ENCODE results near the gene CACTIN. TPM values are rescaled to one million over a fixed set of nuclear protein-coding genes. Genes with fewer than 3 reads are reported as not detected.

CACTIN gene
- total RNA-seq, 4 donors from 2014 or later, result 20.3 to 34.2 (median 28.6) TPM

GRCh38 chr19:3642296-3642695 is 15.7 kb upstream of the CACTIN start:
- no peaks in the 10 kb centered on the region for H3K27me3 ChIP-seq
- peaks cover 0 to 100% of the 10 kb centered on the region in 2 donors for H3K36me3 ChIP-seq
- H3K27ac ChIP-seq, result no peak overlapping the region
- peaks cover 0 to 16% (median 0%) of the 10 kb centered on the region in 3 donors for H3K4me1 ChIP-seq
- TF ChIP-seq POLR2A (IDR thresholded peaks at IDR 0.05), result no peak
- no peak for TF ChIP-seq CTCF (IDR thresholded peaks at IDR 0.05)
- no peak for TF ChIP-seq POLR2AphosphoS5 (IDR thresholded peaks at IDR 0.05)
- no peak for TF ChIP-seq EP300 (IDR thresholded peaks at IDR 0.05)
- H3K9me3 ChIP-seq, result no peaks in the 10 kb centered on the region
- H3K4me3 ChIP-seq, result no peak overlapping the region
- WGBS, 2 donors (ENCODE audit: low coverage in 1 of 2), result 70 to 91% methylated on average over 5 to 11 of the region's 17 CpGs
- ATAC-seq, result no peak

GRCh38 chr19:3641515-3642269 is 15.1 kb upstream of the CACTIN start:
- Histone ChIP-seq H3K9me3 (no peaks in the 10 kb centered on the region), H3K4me3 (no peak overlapping the region), H3K4me1 (peaks cover 0 to 16% (median 0%) of the 10 kb centered on the region in 3 donors), H3K36me3 (peaks cover 0 to 100% of the 10 kb centered on the region in 2 donors), H3K27ac (no peak overlapping the region), H3K27me3 (no peaks in the 10 kb centered on the region)
- 87% methylated on average over 3 of the region's 28 CpGs; no CpG with 5 or more reads in 1 of the 2 donors for WGBS, 2 donors (ENCODE audit: low coverage in 1 of 2)
- TF ChIP-seq CTCF (IDR thresholded peaks at IDR 0.05) (no peak), POLR2AphosphoS5 (IDR thresholded peaks at IDR 0.05) (no peak), EP300 (IDR thresholded peaks at IDR 0.05) (no peak), POLR2A (IDR thresholded peaks at IDR 0.05) (no peak)
- ATAC-seq, result no peak

DNA sequence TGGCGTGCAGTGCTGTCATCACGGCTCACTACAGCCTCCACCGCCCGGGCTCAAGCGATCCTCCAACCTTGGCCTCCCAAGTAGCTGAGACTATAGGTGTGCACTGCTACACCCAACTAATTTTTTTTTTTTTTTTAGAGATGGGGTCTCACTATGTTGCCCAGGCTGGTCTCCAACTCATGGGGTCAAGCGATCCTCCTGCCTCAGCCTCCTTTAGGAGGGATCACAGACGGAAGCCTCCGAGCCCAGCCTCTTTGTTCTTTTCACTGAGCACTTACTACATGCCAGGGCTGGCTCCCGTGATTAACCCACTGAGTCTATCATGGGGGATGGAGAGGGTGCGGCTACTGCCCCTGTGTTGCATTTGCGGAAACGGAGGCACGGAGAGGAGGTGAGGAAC is 12.9 kb upstream of the CACTIN start:
- no peak for ATAC-seq
- no peaks in the 10 kb centered on the region for H3K9me3 ChIP-seq
- TF ChIP-seq POLR2A (IDR thresholded peaks at IDR 0.05), result no peak
- TF ChIP-seq CTCF (IDR thresholded peaks at IDR 0.05), result no peak
- TF ChIP-seq EP300 (IDR thresholded peaks at IDR 0.05), result no peak
- no peak for TF ChIP-seq POLR2AphosphoS5 (IDR thresholded peaks at IDR 0.05)
- peaks cover 0 to 100% of the 10 kb centered on the region in 2 donors for H3K36me3 ChIP-seq
- 95 to 100% methylated on average over 5 to 13 of the region's 13 CpGs for WGBS, 2 donors (ENCODE audit: low coverage in 1 of 2)
- H3K4me3 ChIP-seq, result no peak overlapping the region
- H3K27me3 ChIP-seq, result no peaks in the 10 kb centered on the region
- H3K27ac ChIP-seq, result no peak overlapping the region
- H3K4me1 ChIP-seq, result peaks cover 0 to 3% (median 0%) of the 10 kb centered on the region in 3 donors

DNA sequence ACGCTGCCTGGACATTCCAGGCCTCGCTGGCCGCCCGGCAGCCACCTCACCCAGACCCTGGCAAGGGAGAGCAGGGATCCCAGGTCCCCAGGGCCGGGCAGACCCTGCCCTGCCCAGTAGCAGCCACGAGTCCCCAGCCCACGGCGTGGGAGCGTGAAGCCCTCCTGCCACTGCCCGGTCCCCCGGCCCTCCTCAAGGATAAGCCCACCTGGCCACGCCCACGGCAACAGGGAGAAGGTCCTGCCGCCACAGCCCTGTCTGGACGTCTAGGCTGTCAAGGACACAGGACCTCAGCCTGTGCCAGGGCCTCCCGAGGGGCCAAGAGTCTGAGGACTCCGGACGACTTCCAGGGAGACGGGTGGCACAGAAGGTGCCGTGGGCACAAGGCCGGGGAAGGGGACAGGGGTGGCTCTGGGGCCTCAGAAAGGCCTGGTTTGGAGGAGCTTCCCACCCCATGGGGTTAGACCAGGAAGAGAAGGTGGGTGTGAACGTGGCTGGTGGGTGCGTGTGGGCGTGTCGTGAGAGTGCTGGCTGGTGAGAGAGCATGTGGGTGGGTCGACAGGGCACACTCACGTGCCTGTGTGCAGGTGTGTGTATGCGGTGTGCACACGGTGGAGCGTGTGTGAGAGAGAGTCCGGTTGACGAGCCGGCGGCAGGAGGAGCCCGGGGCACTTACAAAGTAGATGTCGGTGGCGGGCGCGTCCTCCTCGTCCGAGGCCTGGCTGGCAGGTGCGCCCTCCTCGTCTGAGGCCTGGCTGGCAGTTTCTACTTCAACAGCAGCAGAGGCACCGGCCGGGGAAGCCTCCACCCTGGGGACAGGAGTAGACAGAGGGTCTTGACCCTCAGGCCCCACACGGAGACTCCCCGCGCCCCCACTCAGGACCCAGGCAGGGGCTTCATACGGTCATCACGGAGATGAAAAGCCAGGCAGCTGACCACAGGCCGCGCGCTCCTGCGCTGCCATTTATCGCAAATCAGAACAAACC is 11.9 kb upstream of the CACTIN start:
- no peak for TF ChIP-seq CTCF (IDR thresholded peaks at IDR 0.05)
- no peak for TF ChIP-seq POLR2AphosphoS5 (IDR thresholded peaks at IDR 0.05)
- no peak for TF ChIP-seq EP300 (IDR thresholded peaks at IDR 0.05)
- no peak for TF ChIP-seq POLR2A (IDR thresholded peaks at IDR 0.05)
- ATAC-seq, result no peak
- H3K4me3 ChIP-seq, result no peak overlapping the region
- H3K27ac ChIP-seq, result no peak overlapping the region
- no peaks in the 10 kb centered on the region for H3K9me3 ChIP-seq
- no peaks in the 10 kb centered on the region for H3K4me1 ChIP-seq
- 80% methylated on average over 3 of the region's 55 CpGs; no CpG with 5 or more reads in 1 of the 2 donors for WGBS, 2 donors (ENCODE audit: low coverage in 1 of 2)
- peaks cover 0 to 99% of the 10 kb centered on the region in 2 donors for H3K36me3 ChIP-seq
- H3K27me3 ChIP-seq, result no peaks in the 10 kb centered on the region
